Gastrocnemius medialis (tissue), 4 donors: ENCODE results near the gene FGF23. TPM values are rescaled to one million over a fixed set of nuclear protein-coding genes. Genes with fewer than 3 reads are reported as not detected.

ENCODE experiments used
- ATAC-seq, 2 donors: fragments of 150-250 bp; one replicate each; pipeline ENCODE4 v1.9.1; 2016
- DNase-seq, 2 donors: peaks; one replicate each; pipeline ENCODE4 v3.0.0-alpha.2; 2019
- H3K27ac ChIP-seq, 4 donors: fragments of 200-600 bp; sonication (generic); 1 replicate in 1 of 4; 2 replicates in 3 of 4; pipeline ENCODE4 v1.5.1; 2016 to 2018; ENCODE audit warnings: mild to moderate bottlenecking in 2 of 4, moderate library complexity in 1 of 4
- H3K27me3 ChIP-seq, 3 donors: fragments of 200-600 bp; sonication (generic) in 2 of 3; 1 replicate in 1 of 3; 2 replicates in 2 of 3; pipeline versions ENCODE4 v1.5.1 to v1.6.0; 2016 to 2019; ENCODE audit warnings: mild to moderate bottlenecking in 1 of 3, moderate library complexity in 1 of 3
- H3K36me3 ChIP-seq, 2 donors: fragments of 200-600 bp; sonication (generic) in 1 of 2; one replicate each; pipeline ENCODE4 v1.5.1; 2017 to 2018
- H3K4me1 ChIP-seq, 2 donors: fragments of 200-600 bp; sonication (generic) in 1 of 2; one replicate each; pipeline ENCODE4 v1.5.1; 2016 to 2017; ENCODE audit warnings: mild to moderate bottlenecking in 2 of 2
- H3K4me3 ChIP-seq, 4 donors: fragments of 200-600 bp; sonication (generic) in 3 of 4; 1 replicate in 1 of 4; 2 replicates in 3 of 4; pipeline ENCODE4 v1.5.1; 2016 to 2019; ENCODE audit warnings: mild to moderate bottlenecking in 2 of 4
- H3K9me3 ChIP-seq, 3 donors: fragments of 200-600 bp; sonication (generic) in 2 of 3; 1 replicate in 1 of 3; 2 replicates in 2 of 3; pipeline ENCODE4 v1.5.1; 2016 to 2019
- POLR2A ChIP-seq, 2 donors: fragments of 450-650 bp; IDR thresholded peaks; one replicate each; pipeline ENCODE4 v1.6.1; 2017; ENCODE audit warnings: antibody characterized with exemption in 2 of 2, mild to moderate bottlenecking in 2 of 2, moderate library complexity in 2 of 2
- in situ Hi-C, 4 donors: fragments of 200-750 bp; cut with MboI; loops; one replicate each; pipeline versions ENCODE4 v1.15.0 to v1.8.0; 2017; ENCODE audit warnings: low sequenced_read_pairs in 4 of 4
- intact Hi-C: fragments of 100-400 bp; cut with DNase I; formaldehyde crosslinking; loops from one replicate; pipeline ENCODE4 v1.15.1; 2023; ENCODE audit warnings: low total_unique reads
- total RNA-seq, 4 donors: library from RNA; depleted of rRNA; stranded (reverse); fragments of >200 nt; gene quantifications; one replicate each; pipeline versions ENCODE4 v1.1.0 to v1.2.3, GENCODE V29; 2016
- TF ChIP-seq, protein P1 (sequence below), 5 experiments: fragments of 450-650 bp in 3 of 5; fragments of 200-600 bp in 2 of 5; sonication (generic) in 2 of 5; IDR thresholded peaks in 4 of 5; conservative IDR thresholded peaks in 1 of 5; 1 replicate in 4 of 5; 2 replicates in 1 of 5; pipeline ENCODE4 v1.5.1; 2016 to 2019; ENCODE audit warnings: antibody characterized with exemption in 5 of 5, mild to moderate bottlenecking in 3 of 5, moderate library complexity in 3 of 5

FGF23 gene
- total RNA-seq, 4 donors from 2014 or later, result not detected

GRCh38 chr12:4388662-4389061 lies 9.2 kb upstream of the FGF23 start:
- H3K4me3 ChIP-seq, result no peak overlapping the region
- H3K9me3 ChIP-seq, result no peaks in the 10 kb centered on the region

GRCh38 chr12:4388032-4388431 lies 8.5 kb upstream of the FGF23 start:
- H3K4me3 ChIP-seq, result no peak overlapping the region
- no peak for DNase-seq
- intact Hi-C loops (no loop called here), in situ Hi-C loops (no loop called here)
- no peaks in the 10 kb centered on the region for H3K9me3 ChIP-seq
- no peaks in the 10 kb centered on the region for H3K36me3 ChIP-seq
- H3K27ac ChIP-seq, result no peak overlapping the region
- TF ChIP-seq POLR2A (IDR thresholded peaks at IDR 0.05), result no peak
- TF ChIP-seq, protein P1, sequence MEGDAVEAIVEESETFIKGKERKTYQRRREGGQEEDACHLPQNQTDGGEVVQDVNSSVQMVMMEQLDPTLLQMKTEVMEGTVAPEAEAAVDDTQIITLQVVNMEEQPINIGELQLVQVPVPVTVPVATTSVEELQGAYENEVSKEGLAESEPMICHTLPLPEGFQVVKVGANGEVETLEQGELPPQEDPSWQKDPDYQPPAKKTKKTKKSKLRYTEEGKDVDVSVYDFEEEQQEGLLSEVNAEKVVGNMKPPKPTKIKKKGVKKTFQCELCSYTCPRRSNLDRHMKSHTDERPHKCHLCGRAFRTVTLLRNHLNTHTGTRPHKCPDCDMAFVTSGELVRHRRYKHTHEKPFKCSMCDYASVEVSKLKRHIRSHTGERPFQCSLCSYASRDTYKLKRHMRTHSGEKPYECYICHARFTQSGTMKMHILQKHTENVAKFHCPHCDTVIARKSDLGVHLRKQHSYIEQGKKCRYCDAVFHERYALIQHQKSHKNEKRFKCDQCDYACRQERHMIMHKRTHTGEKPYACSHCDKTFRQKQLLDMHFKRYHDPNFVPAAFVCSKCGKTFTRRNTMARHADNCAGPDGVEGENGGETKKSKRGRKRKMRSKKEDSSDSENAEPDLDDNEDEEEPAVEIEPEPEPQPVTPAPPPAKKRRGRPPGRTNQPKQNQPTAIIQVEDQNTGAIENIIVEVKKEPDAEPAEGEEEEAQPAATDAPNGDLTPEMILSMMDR (IDR thresholded peaks at IDR 0.05 in 4 of 5, conservative IDR thresholded peaks at IDR 0.05 in 1 of 5), result no peak
- ATAC-seq, result no peak
- H3K27me3 ChIP-seq, result no peaks in the 10 kb centered on the region
- no peaks in the 10 kb centered on the region for H3K4me1 ChIP-seq

More at GRCh38 chr12:4388662-4389061, 9.2 kb upstream of the FGF23 start:
- no peak for ATAC-seq
- no peaks in the 10 kb centered on the region for H3K36me3 ChIP-seq
- H3K27ac ChIP-seq, result no peak overlapping the region
- TF ChIP-seq, protein P1 (IDR thresholded peaks at IDR 0.05 in 4 of 5, conservative IDR thresholded peaks at IDR 0.05 in 1 of 5), result no peak
- TF ChIP-seq POLR2A (IDR thresholded peaks at IDR 0.05), result no peak
- DNase-seq, result no peak
- H3K27me3 ChIP-seq, result no peaks in the 10 kb centered on the region
- no peaks in the 10 kb centered on the region for H3K4me1 ChIP-seq
- intact Hi-C loops, result no loop called here
- in situ Hi-C loops, result no loop called here

DNA sequence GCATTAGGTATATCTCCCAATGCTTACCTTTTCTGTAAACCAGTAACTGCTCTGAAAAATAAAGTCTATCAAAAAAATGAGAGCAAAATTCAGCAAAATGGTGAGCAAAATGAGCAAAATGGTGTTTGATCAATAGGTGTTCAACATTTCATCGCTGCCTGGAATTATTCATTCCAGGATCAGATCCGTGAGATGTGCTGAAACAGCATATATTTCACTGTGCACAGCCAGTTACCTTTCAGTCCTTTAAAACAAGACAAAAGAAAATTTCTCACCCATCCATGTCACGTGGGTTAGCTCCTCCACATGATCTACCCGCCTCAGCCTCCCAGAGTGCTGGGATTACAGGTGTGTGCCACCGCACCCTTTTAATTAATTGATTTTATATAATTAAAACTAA lies 8.1 kb upstream of the FGF23 start:
- Histone ChIP-seq H3K36me3 (no peaks in the 10 kb centered on the region), H3K27ac (no peak overlapping the region), H3K4me3 (no peak overlapping the region), H3K4me1 (no peaks in the 10 kb centered on the region), H3K27me3 (no peaks in the 10 kb centered on the region), H3K9me3 (no peaks in the 10 kb centered on the region)
- no peak for DNase-seq
- in situ Hi-C loops, result no loop called here
- ATAC-seq, result no peak
- TF ChIP-seq, protein P1 (IDR thresholded peaks at IDR 0.05 in 4 of 5, conservative IDR thresholded peaks at IDR 0.05 in 1 of 5), result no peak
- TF ChIP-seq POLR2A (IDR thresholded peaks at IDR 0.05), result no peak
- intact Hi-C loops, result no loop called here

- Histone ChIP-seq H3K27ac (no peak overlapping the region), H3K4me3 (no peak overlapping the region), H3K36me3 (no peaks in the 10 kb centered on the region), H3K27me3 (no peaks in the 10 kb centered on the region), H3K9me3 (no peaks in the 10 kb centered on the region), H3K4me1 (no peaks in the 10 kb centered on the region)
- in situ Hi-C loops, result no loop called here
- DNase-seq, result no peak
- no peak for ATAC-seq
- intact Hi-C loops, result no loop called here
- TF ChIP-seq, protein P1 (IDR thresholded peaks at IDR 0.05 in 4 of 5, conservative IDR thresholded peaks at IDR 0.05 in 1 of 5), result no peak
- no peak for TF ChIP-seq POLR2A (IDR thresholded peaks at IDR 0.05)
Measured at GRCh38 chr12:4386801-4387200, 7.3 kb upstream of the FGF23 start.

DNA sequence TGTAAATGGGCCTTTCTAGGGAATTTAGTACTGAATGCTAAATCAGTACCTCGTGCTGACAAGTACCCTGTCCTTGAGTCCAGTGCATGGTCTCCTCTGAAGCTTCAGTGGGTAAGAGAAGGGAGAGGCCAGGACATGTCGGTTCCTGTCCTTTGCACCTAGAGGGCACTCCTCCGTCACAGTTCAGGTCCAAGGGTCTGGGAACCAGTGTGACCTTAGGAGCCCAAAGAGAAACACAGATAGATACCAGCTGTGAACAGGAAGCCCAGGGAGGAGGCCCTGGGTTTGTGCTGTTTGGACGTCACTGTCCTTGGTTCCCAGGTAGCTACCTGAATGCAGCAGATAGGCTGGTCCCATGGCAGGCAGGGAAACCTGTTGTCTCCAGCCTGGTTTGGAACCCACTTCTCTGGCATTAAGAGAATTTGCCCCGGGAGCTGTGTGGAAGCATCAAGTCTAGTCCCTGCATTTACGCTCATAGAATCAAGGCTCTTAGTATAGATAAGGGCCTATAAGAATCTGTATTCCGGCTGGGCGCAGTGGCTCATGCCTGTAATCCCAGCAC lies 3.9 kb upstream of the FGF23 start:
- Histone ChIP-seq H3K27ac (no peak overlapping the region), H3K4me1 (no peaks in the 10 kb centered on the region), H3K9me3 (no peaks in the 10 kb centered on the region), H3K27me3 (no peaks in the 10 kb centered on the region), H3K36me3 (no peaks in the 10 kb centered on the region), H3K4me3 (no peak overlapping the region)
- TF ChIP-seq POLR2A (IDR thresholded peaks at IDR 0.05), result no peak
- TF ChIP-seq, protein P1 (IDR thresholded peaks at IDR 0.05 in 4 of 5, conservative IDR thresholded peaks at IDR 0.05 in 1 of 5), result no peak
- in situ Hi-C loops, result no loop called here
- intact Hi-C loops, result no loop called here
- DNase-seq, result no peak
- ATAC-seq, result no peak
